Coronary artery (tissue), 2 donors: ENCODE data around the gene ZNF429.

ENCODE experiments used
- DNase-seq: peaks from one replicate; pipeline ENCODE4 v3.0.0-alpha.2; 2017; ENCODE audit warnings: low spot score
- H3K27ac ChIP-seq, 2 donors: fragments of 200-600 bp; sonication (generic); one replicate each; pipeline ENCODE4 v1.5.1; 2016 to 2019
- H3K4me3 ChIP-seq: fragments of 200-600 bp; sonication (generic); 2 replicates; pipeline ENCODE4 v1.5.1; 2016; ENCODE audit warnings: mild to moderate bottlenecking, moderate library complexity
- CTCF ChIP-seq: fragments of 200-600 bp; sonication (generic); IDR thresholded peaks from one replicate; pipeline ENCODE4 v1.5.1; 2019; ENCODE audit warnings: antibody characterized with exemption

ZNF429 gene

DNA sequence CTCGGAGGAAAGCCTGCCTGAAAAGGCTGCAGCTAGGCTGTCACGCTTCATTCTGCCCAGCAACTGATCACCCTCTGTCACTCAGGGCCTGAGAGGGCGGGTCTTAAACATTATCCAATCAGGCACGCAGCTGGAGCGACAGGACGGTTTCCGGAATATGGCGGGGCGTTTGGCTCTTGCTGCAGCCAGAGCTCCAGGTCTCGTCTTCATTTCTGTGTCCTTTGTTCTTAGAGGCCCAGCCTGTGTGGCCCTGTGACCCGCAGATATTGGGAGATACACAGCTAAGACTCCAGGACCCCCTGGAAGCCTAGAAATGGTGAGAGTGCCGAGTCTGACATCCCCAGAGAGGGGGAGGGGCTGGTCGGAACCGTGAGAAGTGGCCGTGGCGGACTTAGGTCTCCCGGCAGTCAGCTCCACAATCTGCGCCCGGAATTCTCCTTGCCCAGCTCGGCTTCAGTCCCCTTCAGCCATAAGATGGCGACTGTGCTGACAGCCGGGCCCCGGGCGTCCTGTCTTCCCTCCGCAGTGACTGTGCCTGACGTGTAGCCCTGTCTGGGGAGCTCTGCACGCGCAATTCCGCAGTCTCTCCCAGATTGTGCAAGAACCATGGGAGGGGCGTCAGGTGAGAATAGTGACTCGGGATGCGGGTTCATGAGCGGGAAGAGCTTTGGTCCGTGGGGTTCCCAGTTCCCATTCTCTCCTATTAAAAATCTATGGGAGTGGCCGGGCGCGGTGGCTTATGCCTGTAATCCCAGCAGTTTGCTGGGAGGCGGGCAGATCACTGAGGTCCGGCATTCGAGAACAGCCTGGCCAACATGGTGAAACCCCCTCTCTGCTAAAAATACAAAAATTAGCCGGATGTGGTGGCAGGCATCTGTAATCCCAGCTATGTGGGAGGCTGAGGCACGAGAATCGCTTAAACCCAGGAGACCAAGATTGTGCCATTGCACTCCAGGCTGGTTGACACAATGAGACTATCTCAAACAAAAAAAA is at the start of gene ZNF429:
TSS of gene ZNF429 (plus strand) at position 144 of the 993 bp plus-strand sequence. CDS start at position 314, 170 bp downstream.
- peak within 1 kb of the TSS; percentile 82 to 98 for H3K27ac ChIP-seq

DNA sequence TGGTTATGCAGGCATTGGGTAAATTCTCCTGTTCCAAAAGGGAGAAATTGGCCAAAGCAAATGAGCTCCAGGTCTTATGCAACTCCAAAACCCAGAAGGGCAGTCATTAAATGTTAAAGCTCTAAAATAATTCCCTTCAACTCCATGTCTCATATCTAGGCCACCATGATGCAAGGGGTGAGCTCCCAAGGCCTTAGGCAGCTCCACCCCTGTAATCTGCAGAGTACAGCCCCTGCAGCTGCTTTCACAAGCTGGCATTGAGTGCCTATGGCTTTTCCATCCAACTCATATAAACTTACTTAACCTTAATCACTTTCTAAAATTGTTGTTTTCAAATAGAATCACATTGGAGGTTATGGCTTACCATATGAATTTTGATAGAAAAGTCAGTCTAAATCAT is 44.7 kb upstream of the ZNF429 start:
- Histone ChIP-seq H3K4me3 (no peak overlapping the region), H3K27ac (no peak overlapping the region)
- no peak for TF ChIP-seq CTCF
- no peak for DNase-seq

More for the DNA sequence above, at the start of gene ZNF429:
- DNase-seq, result peak; percentile 94
- peak within 1 kb of the TSS; percentile 85 for H3K4me3 ChIP-seq
- TF ChIP-seq CTCF, result no peak

DNA sequence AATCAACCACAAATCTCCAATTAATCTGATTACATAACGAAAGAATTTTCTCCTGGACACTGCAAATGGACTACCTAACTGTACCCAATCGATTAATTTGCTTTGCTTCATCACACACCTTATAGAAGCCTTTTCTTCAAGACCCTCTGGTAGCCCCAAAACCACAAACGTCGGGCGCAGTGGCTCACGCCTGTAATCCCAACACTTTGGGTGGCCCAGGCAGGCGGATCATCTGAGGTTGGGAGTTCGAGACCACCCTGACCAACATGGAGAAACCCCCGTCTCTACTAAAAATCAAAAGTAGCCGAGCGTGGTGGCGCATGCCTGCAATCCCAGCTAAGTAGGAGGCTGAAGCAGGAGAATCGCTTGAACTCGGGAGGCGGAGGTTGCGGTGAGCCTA is 42.9 kb upstream of the ZNF429 start:
- Histone ChIP-seq H3K27ac (no peak overlapping the region), H3K4me3 (no peak overlapping the region)
- TF ChIP-seq CTCF, result no peak
- no peak for DNase-seq

DNA sequence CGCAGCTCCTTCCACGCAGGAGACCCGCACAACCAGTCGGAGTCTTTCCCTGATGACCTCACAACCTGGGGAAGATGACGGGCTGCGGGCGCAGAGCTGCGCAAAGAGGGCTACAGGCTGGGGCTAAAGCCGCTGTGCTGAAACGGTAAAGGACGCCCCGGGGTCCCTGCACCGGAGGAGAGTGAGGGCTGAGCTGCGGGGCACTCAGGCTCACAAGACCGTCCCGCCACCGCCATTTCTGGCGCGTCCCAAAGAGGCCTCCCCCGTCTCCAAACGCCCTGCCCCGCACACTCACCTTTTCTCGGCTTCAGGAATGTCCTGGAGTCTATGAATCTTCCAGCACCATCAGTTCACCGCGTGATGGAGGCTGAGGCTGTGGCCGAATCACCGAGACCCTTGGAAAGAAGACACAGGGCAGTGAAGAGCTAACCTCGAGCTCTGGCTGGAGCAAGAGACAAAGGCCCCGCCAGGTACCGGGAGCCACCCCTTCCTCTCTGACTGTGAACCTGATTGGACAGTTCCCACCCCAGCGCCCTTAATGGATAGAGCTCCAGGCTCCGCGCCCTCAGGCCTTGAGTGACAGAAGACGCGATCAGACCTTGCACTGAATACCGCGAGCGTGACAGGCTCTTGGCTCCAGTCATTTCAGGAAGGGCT is 41.8 kb upstream of the ZNF429 start:
- TF ChIP-seq CTCF, result no peak
- Histone ChIP-seq H3K27ac (no peak overlapping the region), H3K4me3 (peak overlapping the region; percentile 61)
- DNase-seq, result no peak

DNA sequence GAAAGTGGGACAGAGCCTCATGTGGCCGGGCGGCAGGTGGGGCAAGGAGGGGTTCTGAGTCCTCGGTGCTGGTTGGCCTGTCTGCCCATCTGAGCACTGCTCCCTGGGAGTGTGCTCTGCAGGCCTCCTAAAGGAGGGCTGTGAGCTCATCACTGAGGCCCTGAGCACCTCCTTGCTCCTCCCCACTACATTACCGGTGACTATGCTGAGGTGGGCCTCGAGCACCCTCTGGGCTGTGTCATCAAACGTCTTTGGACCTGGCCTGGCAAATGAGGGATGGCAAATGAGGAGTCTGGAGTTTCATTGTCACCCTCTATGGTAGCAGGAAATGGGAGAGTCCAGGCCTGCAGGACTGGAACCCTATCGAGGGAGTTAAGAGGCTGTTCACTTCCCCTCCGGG is 38.8 kb upstream of the ZNF429 start:
- no peak for TF ChIP-seq CTCF
- Histone ChIP-seq H3K4me3 (no peak overlapping the region), H3K27ac (no peak overlapping the region)
- no peak for DNase-seq

DNA sequence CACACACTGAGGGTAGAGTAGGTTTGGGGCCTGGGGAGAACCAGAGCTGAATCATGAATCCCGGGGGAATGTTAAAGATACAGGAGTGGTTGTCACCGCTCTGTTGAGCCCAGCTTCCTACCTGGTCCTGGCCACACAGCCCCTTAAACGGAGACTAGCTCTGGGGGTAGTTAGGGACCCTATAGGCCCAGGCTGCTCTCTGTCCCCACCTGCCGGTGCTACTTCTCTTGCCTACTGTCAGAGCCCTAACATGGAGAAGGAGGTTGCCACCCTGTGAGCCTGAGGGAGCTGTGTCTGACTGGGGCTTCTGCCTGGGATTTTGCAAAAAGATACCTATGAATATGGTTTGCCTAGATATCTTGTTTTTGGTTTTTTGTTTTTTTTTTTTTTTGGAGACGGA is 36.6 kb upstream of the ZNF429 start:
- H3K27ac ChIP-seq, result no peak overlapping the region
- DNase-seq, result no peak
- TF ChIP-seq CTCF, result no peak
- H3K4me3 ChIP-seq, result no peak overlapping the region
